Measurements from ENCODE around the gene TDP1. TPM values are rescaled to one million over a fixed set of nuclear protein-coding genes. Genes with fewer than 3 reads are reported as not detected.

Gene TDP1
- polyA plus RNA-seq, 3 donors: 25.5 to 27.8 (median 26.7) TPM

DNA sequence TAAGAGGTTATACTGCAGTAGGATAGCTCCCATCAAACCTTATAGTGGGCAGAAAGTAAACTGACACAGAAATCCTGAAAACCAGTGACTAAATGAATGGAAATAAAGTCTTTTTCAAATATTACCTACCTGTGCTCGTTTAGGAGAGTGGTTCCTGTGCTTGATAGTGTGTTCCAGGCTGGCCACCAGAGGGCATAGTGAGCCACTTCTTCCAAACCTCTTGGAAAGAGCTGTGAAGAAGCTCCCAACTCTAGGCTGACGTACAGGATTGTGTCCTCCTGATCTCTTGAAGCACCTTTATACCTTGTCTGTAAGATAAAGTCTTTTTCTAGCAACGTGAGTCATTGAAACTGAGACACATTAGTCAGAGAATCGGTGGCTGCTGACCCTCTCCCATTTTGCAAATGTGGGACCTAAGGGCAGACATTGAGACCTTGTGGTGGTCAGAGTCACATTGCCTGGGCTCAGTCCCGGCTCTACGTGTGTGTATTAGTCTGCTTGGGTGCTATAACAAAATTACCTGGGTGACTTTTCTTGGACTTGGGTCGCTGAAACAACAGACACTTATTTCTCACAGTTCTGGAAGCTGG, 17.6 kb downstream of the TDP1 start:
- DNase-seq (ENCODE audit: extremely low read depth in 1 of 11, low read depth in 9 of 11, low spot score in 4 of 11): peak in 8 of 11 donors; percentile 13 to 53 (median 38)

DNA sequence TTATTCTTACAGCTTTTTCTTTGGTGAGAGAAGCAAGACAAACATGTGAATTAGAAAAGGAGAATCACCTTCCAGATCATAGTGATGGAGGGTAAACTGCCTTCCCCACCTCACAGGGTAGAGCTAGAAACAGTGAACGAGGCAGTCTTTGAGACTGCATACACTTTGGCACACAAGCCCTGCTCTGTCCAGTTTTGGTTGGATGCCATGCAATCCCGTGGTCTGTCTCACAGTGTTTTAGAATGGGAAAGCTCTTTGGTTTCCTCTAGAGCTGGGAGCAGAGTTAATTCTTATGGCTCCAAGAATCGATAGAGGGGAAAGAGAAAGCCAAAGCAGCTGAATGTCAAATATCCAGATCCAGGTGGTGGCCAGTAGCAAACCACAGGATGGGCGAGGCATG, 21.9 kb downstream of the TDP1 start:
- DNase-seq (ENCODE audit: extremely low read depth in 1 of 11, low read depth in 9 of 11, low spot score in 4 of 11): no peak

DNA sequence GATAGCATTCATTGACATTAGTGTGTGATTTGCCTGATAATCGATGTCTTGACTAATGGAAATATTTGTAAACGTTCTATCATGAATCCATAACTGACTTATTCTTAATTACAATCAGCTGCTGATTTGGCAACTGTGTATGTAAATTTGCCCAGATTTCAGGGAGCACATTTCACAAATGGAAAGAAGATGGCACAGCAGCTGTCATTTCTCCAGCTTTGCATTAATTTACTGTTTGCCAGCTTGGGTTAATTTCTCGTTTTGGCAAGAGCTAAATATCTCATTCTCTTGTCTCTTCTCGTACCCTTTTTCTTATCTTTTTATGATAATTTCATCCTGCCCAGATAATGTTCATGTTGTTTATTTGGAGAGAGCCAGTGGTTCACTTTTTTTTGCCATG, 22.9 kb downstream of the TDP1 start:
- no peak for DNase-seq (ENCODE audit: extremely low read depth in 1 of 11, low read depth in 9 of 11, low spot score in 4 of 11)

DNA sequence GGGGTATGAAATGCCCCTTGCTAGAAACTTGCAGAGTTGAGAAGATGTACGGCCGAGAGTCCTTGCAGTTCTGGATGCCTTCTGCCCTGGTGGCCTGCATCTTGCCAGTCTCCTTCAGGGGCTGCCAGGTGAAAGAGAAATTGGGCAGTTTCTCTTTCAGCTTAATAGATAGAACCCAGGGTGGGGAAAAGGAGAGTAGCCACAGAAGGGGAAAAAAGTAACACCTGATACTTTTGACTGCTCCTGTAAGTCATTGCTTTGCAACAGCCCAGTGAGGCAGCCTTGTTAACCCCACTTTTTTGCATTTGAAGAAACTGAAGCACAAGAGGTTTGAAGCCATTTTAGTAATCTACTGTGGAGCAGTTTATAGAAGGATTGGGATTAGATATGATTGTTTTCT, 27.6 kb downstream of the TDP1 start:
- no peak for DNase-seq (ENCODE audit: extremely low read depth in 1 of 11, low read depth in 9 of 11, low spot score in 4 of 11)

DNA sequence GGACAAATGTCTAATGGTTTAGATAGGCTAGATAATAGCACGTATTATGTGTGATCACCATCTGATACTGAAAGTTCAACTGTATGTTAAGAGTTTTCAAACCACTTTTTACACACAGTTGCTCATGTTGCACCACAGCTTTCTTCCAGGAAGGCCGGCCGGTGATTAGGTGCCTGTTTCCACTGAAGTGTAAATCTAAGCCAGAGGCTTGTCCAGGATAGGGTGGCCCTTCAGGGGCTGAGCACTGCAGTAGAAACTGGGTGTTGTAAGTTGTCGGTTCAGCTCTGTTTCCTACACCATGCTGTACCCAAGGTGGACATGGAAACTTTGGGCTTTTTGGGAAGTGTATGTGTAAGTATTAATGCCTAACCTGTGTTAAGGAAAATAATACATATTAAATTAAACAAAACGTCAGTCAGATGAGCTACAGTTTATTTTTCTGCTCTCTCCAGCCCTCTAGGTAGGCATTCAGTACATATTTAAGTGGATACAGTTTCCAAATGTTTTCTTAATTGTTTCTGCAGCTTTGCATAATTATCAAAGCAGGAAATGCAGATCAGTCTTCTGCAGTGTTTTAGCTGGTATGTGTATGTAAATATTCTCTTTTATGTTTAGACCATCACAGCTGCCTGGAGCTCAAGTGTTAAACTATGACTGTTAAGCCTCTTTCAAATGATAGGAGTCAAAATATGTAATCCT, 30.9 kb downstream of the TDP1 start:
- DNase-seq (ENCODE audit: extremely low read depth in 1 of 11, low read depth in 9 of 11, low spot score in 4 of 11): no peak

DNA sequence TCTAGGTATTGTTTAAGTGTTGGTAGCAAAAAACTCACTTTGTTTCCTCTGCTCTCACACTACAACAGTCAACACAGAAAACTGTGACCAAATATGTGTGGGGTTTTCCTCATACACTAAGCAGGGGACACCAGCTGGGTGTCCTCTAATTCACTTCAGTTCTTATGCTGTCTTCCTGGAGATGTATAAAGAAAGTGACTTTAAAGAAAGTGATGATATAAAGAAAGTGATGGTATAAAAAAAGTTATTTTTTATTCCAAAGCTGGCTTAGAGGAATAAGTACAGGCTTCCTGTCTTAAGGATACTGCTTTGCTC, 31.4 kb downstream of the TDP1 start:
- no peak for DNase-seq (ENCODE audit: extremely low read depth in 1 of 11, low read depth in 9 of 11, low spot score in 4 of 11)

DNA sequence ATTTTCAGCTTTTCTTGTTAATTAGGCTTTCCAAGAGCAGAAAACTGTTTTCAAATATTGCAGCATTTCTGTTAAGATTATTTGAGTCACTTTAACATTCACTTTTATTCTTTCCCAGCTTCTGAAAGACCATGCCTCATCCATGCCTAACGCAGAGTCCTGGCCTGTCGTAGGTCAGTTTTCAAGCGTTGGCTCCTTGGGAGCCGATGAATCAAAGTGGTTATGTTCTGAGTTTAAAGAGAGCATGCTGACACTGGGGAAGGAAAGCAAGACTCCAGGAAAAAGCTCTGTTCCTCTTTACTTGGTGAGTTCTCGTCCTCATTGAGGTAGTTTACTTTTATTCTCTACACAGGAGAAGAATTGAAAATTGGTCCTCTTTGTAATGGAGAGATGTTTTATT, 33.1 kb downstream of the TDP1 start:
- no peak for DNase-seq (ENCODE audit: extremely low read depth in 1 of 11, low read depth in 9 of 11, low spot score in 4 of 11)

DNA sequence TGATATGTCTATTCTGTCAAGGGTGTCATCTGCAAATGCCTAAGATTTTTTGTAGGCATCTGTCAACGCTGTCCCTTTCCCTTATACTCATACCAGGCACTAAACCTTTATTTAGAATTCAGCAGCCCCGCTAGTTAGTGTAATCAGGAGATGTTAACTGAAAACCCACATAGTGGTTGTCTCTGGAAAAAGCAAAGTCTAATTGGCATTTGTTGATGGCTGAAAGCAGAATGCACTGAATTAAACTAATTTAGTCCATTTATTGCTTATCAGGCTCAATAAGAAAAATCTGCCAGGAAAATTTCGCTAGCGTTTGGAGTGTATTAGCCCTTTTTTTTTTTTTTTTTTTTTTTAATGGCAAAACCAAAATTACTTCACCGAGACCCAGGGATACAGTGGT, 34.5 kb downstream of the TDP1 start:
- DNase-seq (ENCODE audit: extremely low read depth in 1 of 11, low read depth in 9 of 11, low spot score in 4 of 11): no peak

DNA sequence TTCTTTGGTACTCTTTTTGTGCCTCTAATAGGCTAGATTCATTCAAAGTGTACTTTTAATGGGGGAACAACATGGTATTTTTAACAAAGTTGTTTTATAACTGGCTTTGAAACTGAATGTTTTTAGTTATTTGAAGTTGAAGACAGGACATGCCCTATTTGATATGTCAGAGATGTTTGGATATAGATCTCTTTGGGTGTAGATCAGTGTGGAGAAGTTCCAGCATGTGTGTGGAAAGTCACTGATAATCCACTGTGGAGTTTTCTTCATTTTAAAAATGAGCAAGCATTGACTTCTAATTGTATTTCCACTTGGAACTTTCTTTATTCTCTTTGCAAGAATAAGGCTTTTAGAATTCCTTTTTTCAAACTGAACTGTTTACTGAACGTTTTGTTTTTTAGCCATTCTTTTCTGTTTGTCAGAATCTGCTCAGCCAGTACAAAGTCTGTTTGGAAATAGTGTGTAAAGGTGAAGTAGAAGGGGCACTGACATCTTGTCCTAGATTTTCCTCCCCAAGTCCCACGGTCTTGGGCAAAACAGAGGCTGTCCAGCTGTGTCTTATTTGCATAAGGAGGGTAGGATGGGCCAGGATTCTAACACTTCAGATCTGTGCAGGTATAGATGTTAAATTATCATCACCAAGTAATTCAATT, 35.0 kb downstream of the TDP1 start:
- DNase-seq (ENCODE audit: extremely low read depth in 1 of 11, low read depth in 9 of 11, low spot score in 4 of 11): no peak

DNA sequence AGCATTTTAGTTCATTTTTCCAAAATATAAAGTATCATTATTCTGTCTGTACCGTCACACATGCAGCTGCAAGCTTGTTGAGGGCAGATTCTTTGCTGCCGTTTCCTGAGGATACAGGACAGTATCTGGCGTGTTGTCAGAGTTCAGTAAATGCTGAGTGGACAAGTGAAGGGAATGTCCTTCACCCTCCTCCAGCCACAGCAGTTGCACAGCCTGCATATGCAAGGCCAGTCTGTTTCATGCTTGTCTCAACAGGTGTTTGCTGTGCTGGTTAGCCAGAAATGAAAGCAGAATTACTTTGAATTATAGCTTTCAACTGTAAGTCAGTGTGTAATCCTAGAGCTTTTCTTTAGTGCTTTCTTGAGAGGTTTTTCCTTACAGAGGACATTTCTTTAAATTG, 36.5 kb downstream of the TDP1 start:
- no peak for DNase-seq (ENCODE audit: extremely low read depth in 1 of 11, low read depth in 9 of 11, low spot score in 4 of 11)

DNA sequence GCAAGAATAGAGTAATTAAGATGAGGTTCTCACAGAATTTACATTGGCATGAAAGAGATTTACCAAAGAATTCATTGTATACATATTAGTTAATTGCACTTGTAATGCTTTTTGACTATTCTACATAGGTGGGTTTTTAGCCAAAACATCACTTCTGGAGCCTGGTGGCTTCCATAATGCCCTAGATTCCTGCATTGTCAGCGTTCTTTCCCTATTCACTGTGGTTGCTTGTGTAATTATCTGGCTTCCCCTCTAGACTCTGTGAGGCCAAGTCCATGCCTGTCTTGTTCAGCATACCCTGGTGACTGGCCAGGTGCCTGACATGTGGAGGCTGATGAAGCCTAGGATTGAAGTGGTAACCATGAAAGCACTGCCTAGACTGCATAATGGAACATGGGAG, 41.2 kb downstream of the TDP1 start:
- DNase-seq (ENCODE audit: extremely low read depth in 1 of 11, low read depth in 9 of 11, low spot score in 4 of 11): no peak

DNA sequence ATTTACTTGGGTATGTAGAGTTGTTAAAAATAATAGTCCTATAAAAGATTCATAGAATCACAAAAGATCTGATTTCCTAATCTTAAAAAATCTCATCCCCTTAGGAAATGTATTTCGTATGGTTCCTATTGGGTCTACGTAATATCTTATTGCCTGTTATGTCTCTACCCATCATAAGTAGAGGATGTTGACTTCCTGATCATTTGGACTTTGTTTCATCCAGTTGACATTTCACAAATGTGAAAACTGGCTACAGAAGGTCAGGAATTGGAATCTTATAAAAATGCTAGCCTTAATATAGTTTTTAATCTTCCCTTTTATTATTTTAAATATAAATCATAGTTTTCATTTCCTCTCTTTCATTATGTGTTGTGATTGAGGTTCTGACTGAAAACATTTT, 45.2 kb downstream of the TDP1 start:
- no peak for DNase-seq (ENCODE audit: extremely low read depth in 1 of 11, low read depth in 9 of 11, low spot score in 4 of 11)

DNA sequence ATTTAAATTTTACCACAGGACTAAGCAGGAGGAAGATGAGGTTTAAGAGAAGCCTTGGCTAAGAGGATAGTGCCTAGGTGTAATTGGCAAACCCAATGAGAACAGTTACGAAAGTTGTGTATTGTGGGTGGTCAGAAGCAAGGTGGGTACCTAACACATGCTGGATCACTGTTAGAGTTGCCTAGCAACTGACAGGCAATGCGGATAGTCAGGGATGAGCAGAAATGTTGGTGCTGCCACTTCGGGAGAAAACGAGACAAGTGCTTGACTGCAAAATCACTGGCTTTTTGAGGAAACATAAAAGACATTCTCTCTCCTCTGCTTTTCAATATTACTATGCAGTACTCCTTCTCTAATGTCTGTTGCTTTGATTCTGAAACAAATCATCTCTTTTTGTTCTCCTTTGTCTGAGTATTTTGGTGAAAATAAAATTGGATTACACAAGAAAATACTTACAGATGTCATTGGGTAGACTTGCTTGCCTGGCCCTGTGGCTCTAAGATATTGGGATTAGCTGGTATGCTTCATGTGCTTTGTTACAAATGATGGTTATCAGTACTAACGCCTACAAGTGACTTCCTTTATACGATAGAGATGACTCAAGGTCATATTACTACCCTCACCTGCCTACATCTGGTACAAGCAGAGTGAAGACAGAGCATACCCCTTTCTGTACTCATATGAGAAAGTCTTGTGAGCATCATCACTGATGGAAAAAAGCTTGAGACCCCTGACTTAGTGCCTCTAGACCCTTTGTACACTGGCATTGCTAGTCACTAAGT, 48.0 kb downstream of the TDP1 start:
- no peak for DNase-seq (ENCODE audit: extremely low read depth in 1 of 11, low read depth in 9 of 11, low spot score in 4 of 11)

DNA sequence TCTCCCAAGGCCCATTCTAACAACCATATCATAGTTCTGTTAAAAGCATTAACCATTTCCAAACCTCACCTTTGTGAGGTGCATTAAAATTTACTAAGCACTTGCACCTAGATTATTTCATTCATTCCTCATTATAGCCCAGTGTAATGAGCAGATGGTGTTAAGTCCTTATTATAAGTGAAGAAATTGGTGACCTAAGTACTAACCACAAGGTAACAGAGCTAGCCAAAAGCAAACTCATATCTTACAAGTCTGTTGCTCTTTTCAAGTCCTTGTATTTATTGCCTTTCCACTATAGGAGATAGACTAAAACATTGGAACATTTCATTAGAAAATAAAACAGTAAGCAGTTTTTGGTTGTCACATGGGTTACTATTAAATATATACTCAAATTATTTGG, 49.7 kb downstream of the TDP1 start:
- DNase-seq (ENCODE audit: extremely low read depth in 1 of 11, low read depth in 9 of 11, low spot score in 4 of 11): no peak

DNA sequence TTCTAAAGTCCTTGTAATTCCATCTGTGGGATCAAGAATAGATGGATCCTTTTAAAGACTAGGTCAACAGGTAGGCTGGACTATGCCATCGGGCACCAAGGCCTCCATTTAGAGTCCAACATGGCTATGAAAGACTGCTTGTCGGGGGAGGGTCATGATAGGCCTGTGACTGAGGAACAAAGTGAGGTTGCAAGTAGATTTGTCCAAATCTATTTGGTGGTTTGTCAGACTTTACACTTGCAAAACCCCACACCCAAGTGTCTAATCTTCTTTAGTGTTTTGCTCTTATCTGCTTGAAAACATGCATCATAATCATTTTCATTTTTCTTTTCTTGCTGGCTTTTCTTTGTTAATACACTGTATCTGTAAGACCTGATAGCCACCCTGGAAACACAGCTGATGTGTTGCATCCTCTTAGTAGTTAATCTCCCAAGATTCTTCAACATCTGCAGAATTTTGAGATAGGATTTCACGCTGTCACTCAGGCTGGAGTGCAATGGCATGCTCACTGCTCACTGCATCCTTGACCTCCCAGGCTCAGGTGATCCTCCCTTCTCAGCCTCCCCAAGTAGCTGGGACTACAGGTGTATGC, 50.3 kb downstream of the TDP1 start:
- no peak for DNase-seq (ENCODE audit: extremely low read depth in 1 of 11, low read depth in 9 of 11, low spot score in 4 of 11)

DNA sequence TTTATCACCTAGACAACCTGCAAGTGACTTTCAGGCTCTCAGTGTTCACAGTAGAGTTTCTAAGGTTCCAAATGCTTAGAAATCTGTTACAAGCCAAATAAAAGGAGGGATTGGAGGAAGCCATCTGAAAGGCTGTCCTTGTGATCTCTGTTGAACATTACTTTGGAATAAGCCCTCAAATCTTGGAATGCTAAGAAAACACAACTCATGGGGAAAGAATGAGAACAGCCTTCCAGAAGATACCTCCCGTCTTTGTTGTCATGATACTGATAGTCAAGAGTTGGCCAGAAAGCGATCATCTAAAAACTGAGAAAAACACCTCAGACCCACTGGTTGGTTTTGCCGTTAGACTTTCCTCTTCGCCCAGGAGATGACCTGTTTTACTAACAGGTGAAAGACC, 61.6 kb downstream of the TDP1 start:
- no peak for DNase-seq (ENCODE audit: extremely low read depth in 1 of 11, low read depth in 9 of 11, low spot score in 4 of 11)

DNA sequence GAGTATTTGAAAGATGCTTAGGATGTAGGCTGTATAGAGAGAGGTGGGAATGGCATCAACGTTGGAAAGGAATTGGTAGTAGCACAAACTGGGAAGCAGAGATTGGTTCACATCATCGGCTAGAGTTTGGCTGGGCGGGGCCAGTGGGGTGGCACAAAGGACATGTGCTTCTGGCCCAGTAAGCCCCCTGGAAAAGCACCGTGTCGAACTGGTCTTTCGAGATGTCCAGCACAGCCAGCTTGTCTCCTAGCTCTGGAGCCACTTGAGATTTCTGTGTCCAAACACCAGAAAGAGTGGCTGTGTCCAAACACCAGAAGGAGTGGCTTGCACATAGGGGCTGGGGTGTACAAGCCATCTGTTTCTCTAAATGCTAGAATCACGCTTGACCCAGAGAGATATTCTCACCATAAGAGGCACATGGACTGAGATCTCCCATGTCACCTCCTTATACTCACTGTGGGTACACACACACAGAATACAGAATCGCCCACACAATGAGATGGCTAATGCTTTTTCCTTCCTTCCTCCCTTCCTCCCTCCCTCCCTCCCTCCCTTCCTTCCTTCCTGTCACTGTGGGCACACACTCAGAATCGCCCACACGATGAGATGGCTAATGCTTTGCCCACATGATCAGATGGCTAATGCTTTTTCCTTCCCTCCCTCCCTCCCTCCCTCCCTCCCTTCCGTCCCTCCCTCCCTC, 64.2 kb downstream of the TDP1 start:
- DNase-seq (ENCODE audit: extremely low read depth in 1 of 11, low read depth in 9 of 11, low spot score in 4 of 11): no peak

DNA sequence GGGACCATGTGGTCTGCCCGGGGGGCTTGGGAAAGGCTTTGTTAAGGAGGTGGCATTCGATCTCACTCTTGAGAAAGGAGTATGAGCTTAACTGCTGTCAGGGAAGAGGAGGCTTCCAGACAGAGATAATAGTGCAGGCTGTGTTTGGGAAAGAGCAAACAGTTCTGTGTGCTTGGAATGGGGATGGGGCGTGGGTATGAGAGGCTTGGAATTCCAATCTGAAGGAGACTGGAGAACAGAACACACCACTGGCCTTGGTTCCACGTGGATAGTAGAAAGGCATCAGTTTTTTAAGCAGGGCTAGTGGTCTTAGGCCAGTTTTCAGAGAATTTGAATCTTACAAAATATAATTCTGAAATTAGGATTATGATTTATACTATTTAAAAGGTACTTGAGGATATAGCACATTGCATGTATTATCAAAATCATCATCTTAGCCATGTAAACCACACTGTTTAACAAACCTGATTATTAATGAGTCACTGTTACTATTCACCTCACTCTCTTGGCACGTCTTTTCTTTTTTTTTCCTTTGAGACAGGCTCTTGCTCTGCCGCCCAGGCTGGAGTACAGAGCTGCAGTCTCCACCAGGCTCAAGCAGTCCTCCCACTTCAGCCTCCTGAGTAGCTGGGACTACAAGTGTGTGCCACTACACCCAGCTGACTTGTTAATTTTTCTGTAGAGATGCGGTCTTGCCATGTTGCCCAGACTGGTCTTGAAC, 67.6 kb downstream of the TDP1 start:
- DNase-seq (ENCODE audit: extremely low read depth in 1 of 11, low read depth in 9 of 11, low spot score in 4 of 11): no peak

DNA sequence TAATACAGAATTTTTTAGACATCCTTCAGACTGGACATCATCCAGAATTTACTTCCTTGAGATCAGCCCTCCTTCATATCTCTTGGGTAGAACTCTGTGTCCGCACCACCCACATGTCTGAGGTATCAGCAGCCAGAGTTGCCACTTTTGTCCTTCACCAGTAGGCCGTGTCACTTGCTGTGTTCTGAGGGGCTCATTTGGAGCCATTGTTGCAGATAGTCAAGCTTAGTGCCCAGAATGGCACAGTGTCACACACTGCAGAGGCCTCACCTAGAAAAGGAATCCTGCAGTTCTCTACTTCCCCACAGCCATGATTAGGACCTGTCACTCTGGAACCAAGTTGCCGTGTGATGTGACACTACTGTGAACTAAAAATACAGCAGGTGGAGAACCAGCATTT, 69.2 kb downstream of the TDP1 start:
- no peak for DNase-seq (ENCODE audit: extremely low read depth in 1 of 11, low read depth in 9 of 11, low spot score in 4 of 11)
